ENCODE measurements around the gene GPRC5B.

The GPRC5B gene

GRCh38 chr16:19874026-19874425 lies 10.6 kb downstream of the GPRC5B start:
- in situ Hi-C loops (cut with MboI; ENCODE audit: low sequenced_read_pairs): no loop called here

- in situ Hi-C loops (cut with MboI; ENCODE audit: low sequenced_read_pairs): no loop called here
Observed at GRCh38 chr16:19872935-19873334, 11.7 kb downstream of the GPRC5B start.

GRCh38 chr16:19872179-19872863 lies 12.3 kb downstream of the GPRC5B start:
- in situ Hi-C loops (cut with MboI; ENCODE audit: low sequenced_read_pairs): no loop called here

GRCh38 chr16:19871721-19872120 lies 12.9 kb downstream of the GPRC5B start:
- in situ Hi-C loops (cut with MboI; ENCODE audit: low sequenced_read_pairs): no loop called here

GRCh38 chr16:19868421-19868820 lies 16.2 kb downstream of the GPRC5B start:
- in situ Hi-C loops (cut with MboI; ENCODE audit: low sequenced_read_pairs): no loop called here

- in situ Hi-C loops (cut with MboI; ENCODE audit: low sequenced_read_pairs): no loop called here
Observed at GRCh38 chr16:19864566-19864965, 20.1 kb downstream of the GPRC5B start.

GRCh38 chr16:19863990-19864389 lies 20.7 kb downstream of the GPRC5B start:
- in situ Hi-C loops (cut with MboI; ENCODE audit: low sequenced_read_pairs): no loop called here

- in situ Hi-C loops (cut with MboI; ENCODE audit: low sequenced_read_pairs): no loop called here
Observed at GRCh38 chr16:19861811-19862327, 22.8 kb downstream of the GPRC5B start.

- in situ Hi-C loops (cut with MboI; ENCODE audit: low sequenced_read_pairs): no loop called here
Observed at GRCh38 chr16:19861133-19861532, 23.5 kb downstream of the GPRC5B start.

- in situ Hi-C loops (cut with MboI; ENCODE audit: low sequenced_read_pairs): no loop called here
Observed at GRCh38 chr16:19860166-19861041, 24.2 kb downstream of the GPRC5B start.

GRCh38 chr16:19859603-19860002 lies 25.0 kb downstream of the GPRC5B start:
- in situ Hi-C loops (cut with MboI; ENCODE audit: low sequenced_read_pairs): no loop called here

- in situ Hi-C loops (cut with MboI; ENCODE audit: low sequenced_read_pairs): no loop called here
Observed at GRCh38 chr16:19859166-19859565, 25.5 kb downstream of the GPRC5B start.

GRCh38 chr16:19858340-19859018 lies 26.2 kb downstream of the GPRC5B start:
- in situ Hi-C loops (cut with MboI; ENCODE audit: low sequenced_read_pairs): no loop called here

- in situ Hi-C loops (cut with MboI; ENCODE audit: low sequenced_read_pairs): no loop called here
Observed at GRCh38 chr16:19857593-19858339, 26.9 kb downstream of the GPRC5B start.

GRCh38 chr16:19856120-19856519 lies 28.5 kb downstream of the GPRC5B start:
- in situ Hi-C loops (cut with MboI; ENCODE audit: low sequenced_read_pairs): no loop called here

GRCh38 chr16:19854543-19854876 lies 30.1 kb downstream of the GPRC5B start:
- in situ Hi-C loops (cut with MboI; ENCODE audit: low sequenced_read_pairs): no loop called here

- in situ Hi-C loops (cut with MboI; ENCODE audit: low sequenced_read_pairs): no loop called here
Observed at GRCh38 chr16:19853742-19854542, 30.7 kb downstream of the GPRC5B start.

GRCh38 chr16:19853132-19853741 lies 31.4 kb downstream of the GPRC5B start:
- in situ Hi-C loops (cut with MboI; ENCODE audit: low sequenced_read_pairs): no loop called here

- in situ Hi-C loops (cut with MboI; ENCODE audit: low sequenced_read_pairs): no loop called here
Observed at GRCh38 chr16:19851476-19851875, 33.2 kb downstream of the GPRC5B start.
